Measurements from ENCODE around the gene LRRC49. TPM values are rescaled to one million over a fixed set of nuclear protein-coding genes. Genes with fewer than 3 reads are reported as not detected.

The LRRC49 gene
- total and polyA plus RNA-seq, 2 experiments from 2014 or later, result 8.5 to 14.6 TPM

- Histone ChIP-seq H4K20me1 (replicated peaks; ENCODE audit: insufficient read depth) (no peaks in the 10 kb centered on the region), H3K4me3 (no peak overlapping the region), H3K4me1 (ENCODE audit: insufficient read depth) (no peaks in the 10 kb centered on the region), H2AFZ (no peak overlapping the region), H3K9me2 (ENCODE audit: insufficient read depth) (no peaks in the 10 kb centered on the region), H3K36me3 (ENCODE audit: insufficient read depth) (no peaks in the 10 kb centered on the region), H3F3A (replicated peaks; ENCODE audit: low read depth) (no peaks in the 10 kb centered on the region), H3K27ac (ENCODE audit: low read depth) (no peak overlapping the region), H3K79me2 (replicated peaks; ENCODE audit: insufficient read depth) (no peaks in the 10 kb centered on the region), H3K4me2 (no peak overlapping the region), H3K27me3 (ENCODE audit: insufficient read depth) (no peaks in the 10 kb centered on the region)
- TF ChIP-seq JUNB (IDR thresholded peaks at IDR 0.05; ENCODE audit: unreplicated experiment), result no peak
- no peak for TF ChIP-seq CTCF (conservative IDR thresholded peaks at IDR 0.05; ENCODE audit: low read depth in 2 of 2)
- no peak for TF ChIP-seq REST (IDR thresholded peaks at IDR 0.05; ENCODE audit: unreplicated experiment)
- no peak for TF ChIP-seq ZNF114 (CRISPR knock-in tag; IDR thresholded peaks at IDR 0.05)
- TF ChIP-seq CREB1 (CRISPR knock-in tag; IDR thresholded peaks at IDR 0.05; ENCODE audit: low read depth), result no peak
- TF ChIP-seq NANOG (IDR thresholded peaks at IDR 0.05; ENCODE audit: borderline replicate concordance), result no peak
- no peak for TF ChIP-seq ZNF331 (CRISPR knock-in tag; IDR thresholded peaks at IDR 0.05; ENCODE audit: low read depth)
- no peak for TF ChIP-seq EZH2 (IDR thresholded peaks at IDR 0.05; ENCODE audit: low read depth, unreplicated experiment)
- TF ChIP-seq, protein P1, sequence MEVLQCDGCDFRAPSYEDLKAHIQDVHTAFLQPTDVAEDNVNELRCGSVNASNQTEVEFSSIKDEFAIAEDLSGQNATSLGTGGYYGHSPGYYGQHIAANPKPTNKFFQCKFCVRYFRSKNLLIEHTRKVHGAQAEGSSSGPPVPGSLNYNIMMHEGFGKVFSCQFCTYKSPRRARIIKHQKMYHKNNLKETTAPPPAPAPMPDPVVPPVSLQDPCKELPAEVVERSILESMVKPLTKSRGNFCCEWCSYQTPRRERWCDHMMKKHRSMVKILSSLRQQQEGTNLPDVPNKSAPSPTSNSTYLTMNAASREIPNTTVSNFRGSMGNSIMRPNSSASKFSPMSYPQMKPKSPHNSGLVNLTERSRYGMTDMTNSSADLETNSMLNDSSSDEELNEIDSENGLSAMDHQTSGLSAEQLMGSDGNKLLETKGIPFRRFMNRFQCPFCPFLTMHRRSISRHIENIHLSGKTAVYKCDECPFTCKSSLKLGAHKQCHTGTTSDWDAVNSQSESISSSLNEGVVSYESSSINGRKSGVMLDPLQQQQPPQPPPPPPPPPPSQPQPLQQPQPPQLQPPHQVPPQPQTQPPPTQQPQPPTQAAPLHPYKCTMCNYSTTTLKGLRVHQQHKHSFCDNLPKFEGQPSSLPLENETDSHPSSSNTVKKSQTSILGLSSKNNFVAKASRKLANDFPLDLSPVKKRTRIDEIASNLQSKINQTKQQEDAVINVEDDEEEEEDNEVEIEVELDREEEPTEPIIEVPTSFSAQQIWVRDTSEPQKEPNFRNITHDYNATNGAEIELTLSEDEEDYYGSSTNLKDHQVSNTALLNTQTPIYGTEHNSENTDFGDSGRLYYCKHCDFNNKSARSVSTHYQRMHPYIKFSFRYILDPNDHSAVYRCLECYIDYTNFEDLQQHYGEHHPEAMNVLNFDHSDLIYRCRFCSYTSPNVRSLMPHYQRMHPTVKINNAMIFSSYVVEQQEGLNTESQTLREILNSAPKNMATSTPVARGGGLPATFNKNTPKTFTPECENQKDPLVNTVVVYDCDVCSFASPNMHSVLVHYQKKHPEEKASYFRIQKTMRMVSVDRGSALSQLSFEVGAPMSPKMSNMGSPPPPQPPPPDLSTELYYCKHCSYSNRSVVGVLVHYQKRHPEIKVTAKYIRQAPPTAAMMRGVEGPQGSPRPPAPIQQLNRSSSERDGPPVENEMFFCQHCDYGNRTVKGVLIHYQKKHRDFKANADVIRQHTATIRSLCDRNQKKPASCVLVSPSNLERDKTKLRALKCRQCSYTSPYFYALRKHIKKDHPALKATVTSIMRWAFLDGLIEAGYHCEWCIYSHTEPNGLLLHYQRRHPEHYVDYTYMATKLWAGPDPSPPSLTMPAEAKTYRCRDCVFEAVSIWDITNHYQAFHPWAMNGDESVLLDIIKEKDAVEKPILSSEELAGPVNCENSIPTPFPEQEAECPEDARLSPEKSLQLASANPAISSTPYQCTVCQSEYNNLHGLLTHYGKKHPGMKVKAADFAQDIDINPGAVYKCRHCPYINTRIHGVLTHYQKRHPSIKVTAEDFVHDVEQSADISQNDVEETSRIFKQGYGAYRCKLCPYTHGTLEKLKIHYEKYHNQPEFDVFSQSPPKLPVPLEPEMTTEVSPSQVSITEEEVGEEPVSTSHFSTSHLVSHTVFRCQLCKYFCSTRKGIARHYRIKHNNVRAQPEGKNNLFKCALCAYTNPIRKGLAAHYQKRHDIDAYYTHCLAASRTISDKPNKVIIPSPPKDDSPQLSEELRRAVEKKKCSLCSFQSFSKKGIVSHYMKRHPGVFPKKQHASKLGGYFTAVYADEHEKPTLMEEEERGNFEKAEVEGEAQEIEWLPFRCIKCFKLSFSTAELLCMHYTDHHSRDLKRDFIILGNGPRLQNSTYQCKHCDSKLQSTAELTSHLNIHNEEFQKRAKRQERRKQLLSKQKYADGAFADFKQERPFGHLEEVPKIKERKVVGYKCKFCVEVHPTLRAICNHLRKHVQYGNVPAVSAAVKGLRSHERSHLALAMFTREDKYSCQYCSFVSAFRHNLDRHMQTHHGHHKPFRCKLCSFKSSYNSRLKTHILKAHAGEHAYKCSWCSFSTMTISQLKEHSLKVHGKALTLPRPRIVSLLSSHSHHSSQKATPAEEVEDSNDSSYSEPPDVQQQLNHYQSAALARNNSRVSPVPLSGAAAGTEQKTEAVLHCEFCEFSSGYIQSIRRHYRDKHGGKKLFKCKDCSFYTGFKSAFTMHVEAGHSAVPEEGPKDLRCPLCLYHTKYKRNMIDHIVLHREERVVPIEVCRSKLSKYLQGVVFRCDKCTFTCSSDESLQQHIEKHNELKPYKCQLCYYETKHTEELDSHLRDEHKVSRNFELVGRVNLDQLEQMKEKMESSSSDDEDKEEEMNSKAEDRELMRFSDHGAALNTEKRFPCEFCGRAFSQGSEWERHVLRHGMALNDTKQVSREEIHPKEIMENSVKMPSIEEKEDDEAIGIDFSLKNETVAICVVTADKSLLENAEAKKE (CRISPR knock-in tag; IDR thresholded peaks at IDR 0.05), result no peak
- Mint-ChIP-seq H3K4me3 (no peak overlapping the region), H3K4me1 (no peaks in the 10 kb centered on the region), H3K27me3 (ENCODE audit: insufficient read depth, low read depth, poor library complexity) (no peaks in the 10 kb centered on the region), H3K27ac (no peak overlapping the region), H3K36me3 (ENCODE audit: low read depth) (peaks cover 4% of the 10 kb centered on the region; the same call in 2 of the 3 replicates), H3K9me3 (peaks cover 8% of the 10 kb centered on the region; the same call in 2 of the 3 replicates)
- no peak for ATAC-seq
- DNase-seq (ENCODE audit: low spot score), result no peak
Measured at GRCh38 chr15:70956201-70956995, 63.8 kb downstream of the LRRC49 start.

Data from GM23338 (cell line).